GM08714 (cell line): ENCODE data around the gene MOCOS.
"Not testable (repeated sequence)": the region's sequence is repeated elsewhere in the genome, so short reads cannot be mapped to it uniquely, and the experiment has no call there.

ENCODE experiments used
- H3K4me3 ChIP-seq: fragments of 200-500 bp; sonication (Bioruptor generic); 2 replicates; pipeline ENCODE4 v1.5.1; 2014; ENCODE audit warnings: mild to moderate bottlenecking, low read length, inconsistent platforms
- ZNF274 ChIP-seq: IDR thresholded peaks from 2 replicates; pipeline ENCODE4 v1.6.1; 2012; ENCODE audit warnings: mild to moderate bottlenecking, low read depth, low read length

Gene MOCOS

DNA sequence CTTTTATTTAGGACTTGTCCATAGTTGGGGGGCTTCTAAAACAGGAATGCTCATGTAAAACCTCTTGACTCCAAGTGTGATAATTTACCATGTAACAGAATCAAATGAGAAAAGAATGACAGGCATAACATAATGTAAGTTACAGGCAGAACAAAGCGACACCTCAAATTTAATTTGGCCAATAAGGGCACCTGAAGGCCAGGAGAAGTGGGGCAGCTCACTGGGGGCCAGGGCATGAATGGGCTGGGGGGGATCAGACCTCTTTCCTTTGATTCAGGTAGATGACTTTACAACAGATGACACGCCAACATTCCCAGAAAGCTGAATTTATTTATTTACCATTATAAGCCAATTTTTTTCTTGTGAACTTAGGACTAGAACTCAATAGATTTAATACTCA is 14.5 kb downstream of the MOCOS start:
- TF ChIP-seq ZNF274 = no peak
- H3K4me3 ChIP-seq = no peak overlapping the region

DNA sequence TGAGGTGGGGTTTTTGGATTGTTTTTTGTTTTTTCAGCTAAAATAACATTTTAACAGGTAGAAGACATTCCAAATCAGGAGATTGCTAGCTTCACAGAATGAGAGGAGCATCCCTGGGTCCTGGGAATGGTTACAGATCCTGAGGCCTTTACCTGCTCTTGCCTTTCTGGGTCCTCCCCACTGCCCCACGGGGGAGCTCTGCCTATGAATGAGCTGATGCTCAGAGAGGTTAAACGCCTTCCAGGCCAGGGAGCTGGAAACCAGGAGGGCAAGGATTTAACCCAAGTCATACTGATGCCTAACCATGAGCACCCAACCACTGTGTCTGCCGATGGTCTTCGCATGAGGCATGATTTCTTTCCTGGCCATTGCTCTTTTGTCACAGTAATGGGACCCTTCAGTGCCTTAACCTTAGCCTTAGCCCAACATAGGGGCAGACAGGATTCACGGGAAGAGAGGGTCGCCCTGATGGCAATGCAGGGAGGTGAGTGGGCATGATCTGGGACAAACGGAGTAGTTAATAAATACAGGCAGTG is 16.1 kb downstream of the MOCOS start:
- no peak overlapping the region for H3K4me3 ChIP-seq
- TF ChIP-seq ZNF274 = no peak

DNA sequence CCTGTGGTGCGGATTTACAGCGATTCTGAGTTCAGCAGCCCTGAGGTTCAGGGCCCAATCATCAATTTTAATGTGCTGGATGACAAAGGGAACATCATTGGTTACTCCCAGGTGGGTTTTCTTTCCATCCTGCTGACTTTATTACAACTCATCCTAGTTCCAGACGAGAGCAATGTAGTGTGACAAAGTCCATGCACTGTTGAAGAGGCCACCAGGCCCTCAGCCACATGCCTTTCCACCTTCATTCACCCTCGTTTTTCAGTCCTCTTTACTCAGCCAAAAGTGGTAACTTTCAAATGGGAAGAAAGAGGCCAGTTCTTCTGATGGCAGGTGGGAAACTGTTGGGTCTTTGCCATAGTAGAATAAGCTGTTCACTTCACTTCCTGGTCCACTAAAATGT is 17.9 kb downstream of the MOCOS start:
- no peak overlapping the region for H3K4me3 ChIP-seq
- TF ChIP-seq ZNF274 = no peak

DNA sequence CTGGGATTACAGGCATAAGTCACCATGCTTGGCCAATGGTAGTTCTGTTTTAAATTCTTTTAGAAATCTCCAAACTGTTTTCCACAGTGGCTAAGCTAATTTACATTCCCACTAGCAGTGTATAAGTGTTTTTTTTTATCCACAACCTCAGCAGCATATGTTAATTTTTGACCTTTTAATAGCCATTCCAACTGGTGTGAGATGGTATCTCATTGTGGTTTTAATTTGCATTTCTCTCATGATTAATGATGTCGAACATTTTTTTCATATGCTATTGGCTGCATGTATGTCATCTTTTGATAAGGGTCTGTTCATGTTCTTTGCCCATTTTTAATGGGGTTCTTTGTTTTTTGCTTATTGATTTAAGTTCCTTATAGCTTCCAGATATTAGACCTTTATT is 20.0 kb downstream of the MOCOS start:
- TF ChIP-seq ZNF274 = no peak

DNA sequence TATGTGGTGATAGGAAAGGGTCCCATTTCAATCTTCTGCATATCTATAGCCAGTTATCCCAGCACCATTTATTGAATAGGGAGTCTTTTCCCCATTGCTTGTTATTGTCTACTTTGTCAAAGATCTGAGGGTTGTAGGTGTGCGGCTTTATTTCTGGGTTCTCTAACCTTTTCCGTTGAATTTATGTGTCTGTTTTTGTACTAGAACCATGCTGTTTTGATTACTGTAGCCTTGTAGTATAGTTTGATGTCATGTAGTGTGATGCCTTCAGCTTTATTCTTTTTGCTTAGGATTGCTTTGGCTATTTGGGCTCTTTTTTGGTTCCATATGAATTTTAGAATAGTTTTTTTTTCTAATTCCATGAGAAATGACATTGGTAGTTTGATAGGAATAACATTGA is 20.7 kb downstream of the MOCOS start:
- not testable (repeated sequence) for H3K4me3 ChIP-seq

More for the DNA sequence above, 20.0 kb downstream of the MOCOS start:
- H3K4me3 ChIP-seq = no peak overlapping the region

DNA sequence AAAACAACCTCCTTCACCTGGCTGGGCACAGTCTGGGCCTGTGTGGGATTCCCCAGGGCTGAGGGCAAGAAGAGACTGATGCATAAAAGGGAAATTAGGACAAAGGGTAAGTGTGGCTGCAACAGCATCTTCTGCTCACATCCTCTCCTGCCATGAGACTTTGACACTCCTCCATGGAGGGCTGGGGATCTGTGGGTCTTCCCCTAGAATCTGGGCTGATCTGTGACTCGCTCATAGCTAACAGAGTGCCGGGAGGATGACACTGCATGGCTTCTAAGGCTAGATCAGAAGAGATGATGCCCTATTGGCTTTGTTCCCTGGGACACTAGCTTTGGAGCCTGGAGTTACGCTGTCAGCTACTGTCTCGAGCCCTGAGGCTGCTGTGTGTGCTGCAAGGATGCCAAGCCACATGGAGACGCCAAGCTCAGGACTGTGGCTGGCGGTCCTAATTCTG is 24.3 kb downstream of the MOCOS start:
- H3K4me3 ChIP-seq = no peak overlapping the region
- no peak for TF ChIP-seq ZNF274

DNA sequence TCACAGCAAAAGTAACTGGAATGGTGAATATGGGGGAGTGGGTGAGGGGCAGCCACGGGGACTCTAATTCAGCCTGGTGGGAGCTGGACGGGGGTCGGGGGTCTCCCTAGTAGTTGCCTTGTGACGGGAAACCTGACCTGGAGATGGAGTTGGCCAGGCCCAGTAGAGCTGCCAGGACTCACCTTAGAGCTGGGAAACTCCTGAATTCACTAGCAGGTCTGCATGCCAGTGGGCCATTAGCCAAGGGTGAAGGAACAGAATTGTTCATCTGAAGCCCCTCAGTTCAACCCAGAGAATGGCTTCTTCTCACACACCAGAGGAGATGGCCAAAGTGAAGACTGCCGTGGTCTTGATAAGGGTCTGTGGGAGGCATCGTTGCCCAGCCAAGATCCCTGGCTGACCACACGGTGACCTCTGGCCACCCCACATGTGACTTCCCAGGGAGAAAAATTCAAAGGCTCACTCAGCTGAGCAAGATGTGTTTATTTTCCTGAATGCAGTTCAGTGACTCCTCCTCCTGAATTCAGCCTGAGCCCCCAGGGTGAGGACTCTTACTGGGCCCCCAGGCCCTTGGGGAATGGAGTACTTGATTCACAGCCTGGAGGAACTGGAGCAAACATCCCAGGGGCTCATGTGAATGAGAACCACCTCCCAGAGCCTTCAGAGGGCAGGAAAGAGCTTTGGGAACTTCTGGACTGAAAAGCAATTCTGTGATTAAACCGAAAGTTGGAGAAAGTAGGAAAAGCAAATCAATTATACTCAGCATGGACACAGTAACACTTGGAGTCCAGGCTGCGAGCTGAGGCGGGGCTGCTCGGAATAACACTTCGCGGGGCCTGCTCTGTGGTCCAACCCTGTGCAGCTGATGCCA is 25.2 kb downstream of the MOCOS start:
- TF ChIP-seq ZNF274 = no peak
- no peak overlapping the region for H3K4me3 ChIP-seq

DNA sequence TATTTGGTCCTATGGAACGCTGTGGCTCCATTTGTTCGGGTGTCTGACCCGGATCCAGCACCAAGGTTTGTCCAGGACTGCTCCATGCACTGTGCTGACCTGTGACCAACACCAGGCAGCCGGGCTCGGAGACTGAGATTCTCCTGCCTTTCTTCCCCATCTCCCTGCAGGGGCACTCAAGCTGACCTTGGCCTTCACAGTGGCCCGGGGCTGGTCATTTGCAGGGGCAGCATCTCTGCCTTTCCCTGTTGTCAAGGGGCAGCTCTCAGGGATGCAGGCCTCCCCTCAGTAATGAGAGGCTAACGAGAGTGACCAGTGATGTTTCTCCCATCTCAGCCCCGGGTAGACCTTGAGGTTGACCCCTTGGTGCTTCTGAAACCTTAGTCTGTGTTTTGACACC is 27.5 kb downstream of the MOCOS start:
- no peak overlapping the region for H3K4me3 ChIP-seq
- no peak for TF ChIP-seq ZNF274

DNA sequence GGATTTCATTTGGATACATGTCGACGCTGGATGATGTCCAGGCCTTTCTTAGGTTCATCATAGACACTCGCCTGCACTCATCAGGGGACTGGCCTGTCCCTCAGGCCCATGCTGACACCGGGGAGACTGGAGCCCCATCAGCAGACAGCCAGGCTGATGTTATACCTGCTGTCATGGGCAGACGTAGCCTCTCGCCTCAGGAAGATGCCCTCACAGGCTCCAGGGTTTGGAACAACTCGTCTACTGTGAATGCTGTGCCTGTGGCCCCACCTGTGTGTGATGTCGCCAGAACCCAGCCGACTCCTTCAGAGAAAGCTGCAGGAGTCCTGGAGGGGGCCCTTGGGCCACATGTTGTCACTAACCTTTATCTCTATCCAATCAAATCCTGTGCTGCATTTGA is 28.3 kb downstream of the MOCOS start:
- TF ChIP-seq ZNF274 = no peak
- H3K4me3 ChIP-seq = no peak overlapping the region

DNA sequence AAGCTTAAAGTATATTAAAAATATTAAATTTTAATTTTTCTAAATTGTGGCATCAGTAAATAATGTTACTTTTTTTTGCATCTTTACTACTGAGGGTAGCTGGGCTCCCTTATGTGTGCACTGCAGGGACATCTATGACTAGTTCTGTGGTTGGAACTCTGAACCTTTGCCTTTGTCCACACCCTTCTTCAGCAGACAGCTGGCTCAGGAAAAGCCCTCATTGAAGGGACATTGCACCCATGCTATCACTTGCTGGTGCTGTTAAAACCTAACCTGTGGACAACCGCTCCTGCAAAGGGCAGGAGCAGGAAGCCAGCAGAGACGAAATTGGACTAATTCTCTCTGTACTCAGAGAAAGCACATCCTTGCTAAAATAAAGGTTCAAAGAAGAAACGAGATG is 30.1 kb downstream of the MOCOS start:
- no peak for TF ChIP-seq ZNF274
- H3K4me3 ChIP-seq = no peak overlapping the region

DNA sequence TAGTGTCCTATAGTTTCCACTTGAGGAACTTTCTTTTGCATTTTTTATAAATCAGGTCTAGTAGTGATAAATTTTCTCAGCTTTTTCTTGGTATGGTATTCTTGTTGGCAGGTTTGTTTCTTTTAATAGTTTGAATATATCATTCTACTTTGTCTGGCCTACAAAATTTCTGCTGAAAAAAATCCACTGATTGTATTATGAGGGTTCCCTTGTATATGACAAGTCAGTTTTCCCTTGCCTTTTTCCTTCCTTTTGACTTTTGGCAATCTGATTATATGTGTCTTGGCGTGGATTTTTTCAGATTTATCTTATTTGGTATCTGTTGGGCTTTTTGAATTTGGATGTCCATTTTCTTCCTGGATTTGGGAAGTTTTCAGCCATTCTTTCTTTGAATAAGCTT is 41.9 kb downstream of the MOCOS start:
- no peak for TF ChIP-seq ZNF274
- H3K4me3 ChIP-seq = no peak overlapping the region

DNA sequence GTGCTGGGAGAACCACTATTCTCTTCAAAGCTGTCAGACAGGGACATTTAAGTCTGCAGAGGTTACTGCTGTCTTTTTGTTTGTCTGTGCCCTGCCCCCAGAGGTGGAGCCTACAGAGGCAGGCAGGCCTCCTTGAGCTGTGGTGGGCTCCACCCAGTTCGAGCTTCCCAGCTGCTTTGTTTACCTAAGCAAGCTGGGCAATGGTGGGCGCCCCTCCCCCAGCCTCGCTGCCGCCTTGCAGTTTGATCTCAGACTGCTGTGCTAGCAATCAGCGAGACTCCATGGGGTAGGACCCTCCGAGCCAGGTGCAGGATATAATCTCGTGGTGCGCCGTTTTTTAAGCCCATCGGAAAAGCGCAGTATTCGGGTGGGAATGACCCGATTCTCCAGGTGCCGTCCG is 53.2 kb downstream of the MOCOS start:
- not testable (repeated sequence) for H3K4me3 ChIP-seq

DNA sequence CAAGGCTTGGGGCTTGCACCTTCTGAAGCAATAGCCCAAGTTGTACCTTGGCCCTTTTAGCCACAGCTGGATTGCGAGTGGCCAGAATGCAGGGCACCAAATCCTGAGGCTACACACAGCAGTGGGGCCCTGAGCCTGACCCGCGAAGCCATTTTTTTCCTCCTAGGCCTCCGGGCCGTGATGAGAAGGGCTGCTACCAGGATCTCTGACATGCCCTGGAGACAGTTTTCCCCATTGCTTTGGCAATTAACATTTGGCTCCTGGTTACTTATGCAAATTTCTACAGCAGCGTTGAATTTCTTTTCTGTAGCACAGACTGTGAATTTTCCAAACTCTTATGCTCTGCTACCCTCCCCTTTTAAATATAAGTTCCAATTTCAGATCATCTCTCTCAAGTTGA is 54.5 kb downstream of the MOCOS start:
- no peak overlapping the region for H3K4me3 ChIP-seq
- TF ChIP-seq ZNF274 = no peak

DNA sequence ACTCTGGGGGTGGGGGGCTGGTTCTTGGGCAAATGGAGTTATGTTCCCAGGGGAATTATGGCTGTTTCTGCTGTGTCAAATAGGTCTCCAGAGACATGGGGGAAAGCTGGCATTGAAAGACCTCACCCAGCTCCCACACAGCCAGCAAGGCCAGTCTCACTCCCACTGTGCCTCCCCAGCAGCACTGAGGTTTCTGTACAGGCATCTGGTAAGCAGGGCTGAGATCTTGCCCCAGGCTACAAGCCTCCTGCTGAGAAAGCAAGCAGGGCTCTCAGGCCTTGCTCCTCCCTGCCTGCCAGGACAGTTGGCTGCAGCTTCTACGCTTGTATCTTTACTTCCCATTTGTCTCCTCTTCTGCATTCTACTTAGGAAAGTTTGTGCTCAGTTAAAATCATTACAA is 59.7 kb downstream of the MOCOS start:
- no peak for TF ChIP-seq ZNF274
- H3K4me3 ChIP-seq = no peak overlapping the region

DNA sequence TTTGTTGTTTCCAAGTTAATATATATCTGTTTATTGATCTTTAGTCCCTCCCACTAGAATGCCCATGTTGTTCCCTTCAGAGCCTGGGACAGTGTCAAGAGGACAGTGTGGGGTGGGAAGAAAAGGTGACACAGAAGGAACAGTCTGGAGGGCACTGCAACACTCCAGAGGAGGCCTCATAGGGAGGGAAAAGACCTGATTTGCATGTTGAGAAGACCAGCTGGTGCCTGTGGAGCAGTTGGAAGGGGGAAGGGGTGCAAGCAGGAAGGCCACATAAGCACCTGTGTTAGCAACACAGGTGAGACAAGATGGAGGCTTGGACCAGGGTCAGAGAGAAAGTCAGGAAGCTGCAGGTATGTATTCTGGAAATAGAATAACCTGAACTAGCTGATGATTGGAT is 62.1 kb downstream of the MOCOS start:
- TF ChIP-seq ZNF274 = no peak
- no peak overlapping the region for H3K4me3 ChIP-seq

DNA sequence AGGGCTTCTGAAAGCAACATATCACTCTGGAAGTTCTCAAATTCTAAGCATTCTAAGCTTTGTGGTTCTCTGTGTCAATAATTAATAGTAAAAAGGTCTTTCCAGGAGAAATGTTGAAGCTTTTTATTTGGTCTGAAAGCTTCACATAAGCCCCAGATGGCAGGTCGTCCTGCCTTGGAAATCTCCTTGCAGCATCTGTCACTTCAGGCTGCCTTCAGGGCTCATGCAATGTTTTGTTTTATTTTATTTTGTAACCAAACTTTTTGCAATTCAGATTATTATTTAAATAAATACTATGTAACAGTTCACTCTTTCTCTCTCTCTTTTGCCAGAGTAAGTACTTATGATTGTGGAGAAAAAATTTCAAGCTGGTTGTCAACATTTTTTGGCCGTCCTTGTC is 63.5 kb downstream of the MOCOS start:
- no peak overlapping the region for H3K4me3 ChIP-seq
- TF ChIP-seq ZNF274 = no peak
